Measurements from ENCODE around the gene PIEZO2. TPM values are rescaled to one million over a fixed set of nuclear protein-coding genes. Genes with fewer than 3 reads are reported as not detected.

PIEZO2 gene
- total RNA-seq, 3 donors from 2014 or later = 1.9 to 26.2 (median 11.4) TPM

- TF ChIP-seq POLR2AphosphoS5 (IDR thresholded peaks at IDR 0.05) = no peak
- TF ChIP-seq POLR2A (IDR thresholded peaks at IDR 0.05) = no peak
- TF ChIP-seq CTCF (IDR thresholded peaks at IDR 0.05) = no peak
- no peak overlapping the region for H3K27ac ChIP-seq
- no peaks in the 10 kb centered on the region for H3K4me1 ChIP-seq
- H3K9me3 ChIP-seq = no peaks in the 10 kb centered on the region
- no peaks in the 10 kb centered on the region for H3K27me3 ChIP-seq
- intact Hi-C loops (cut with DNase I; ENCODE audit: low total_unique reads) = loop anchor here (2.0 kb wide), 1 partner anchor 77 kb away; no protein-coding TSS in a partner anchor
- no peaks in the 10 kb centered on the region for H3K36me3 ChIP-seq
- no peak for DNase-seq (ENCODE audit: low spot score in 2 of 2)
- no peak overlapping the region for H3K4me3 ChIP-seq
Measured at GRCh38 chr18:10877987-10878386, 271.4 kb downstream of the PIEZO2 start.

GRCh38 chr18:10875811-10876210 lies 273.6 kb downstream of the PIEZO2 start:
- Histone ChIP-seq H3K27ac (no peak overlapping the region), H3K36me3 (no peaks in the 10 kb centered on the region), H3K27me3 (no peaks in the 10 kb centered on the region), H3K9me3 (no peaks in the 10 kb centered on the region), H3K4me3 (no peak overlapping the region), H3K4me1 (no peaks in the 10 kb centered on the region)
- DNase-seq (ENCODE audit: low spot score in 2 of 2) = no peak
- intact Hi-C loops (cut with DNase I; ENCODE audit: low total_unique reads) = no loop called here
- TF ChIP-seq POLR2AphosphoS5 (IDR thresholded peaks at IDR 0.05) (no peak), CTCF (IDR thresholded peaks at IDR 0.05) (no peak), POLR2A (IDR thresholded peaks at IDR 0.05) (no peak)

- no peaks in the 10 kb centered on the region for H3K9me3 ChIP-seq
- no peaks in the 10 kb centered on the region for H3K27me3 ChIP-seq
- TF ChIP-seq POLR2AphosphoS5 (IDR thresholded peaks at IDR 0.05) (no peak), CTCF (IDR thresholded peaks at IDR 0.05) (no peak), POLR2A (IDR thresholded peaks at IDR 0.05) (no peak)
- H3K36me3 ChIP-seq = no peaks in the 10 kb centered on the region
- no peaks in the 10 kb centered on the region for H3K4me1 ChIP-seq
- intact Hi-C loops (cut with DNase I; ENCODE audit: low total_unique reads) = no loop called here
- H3K4me3 ChIP-seq = no peak overlapping the region
- DNase-seq (ENCODE audit: low spot score in 2 of 2) = no peak
- H3K27ac ChIP-seq = no peak overlapping the region
Measured at GRCh38 chr18:10872304-10872703, 277.1 kb downstream of the PIEZO2 start.

- no peak for TF ChIP-seq POLR2A (IDR thresholded peaks at IDR 0.05)
- no peak for TF ChIP-seq POLR2AphosphoS5 (IDR thresholded peaks at IDR 0.05)
- no peak for TF ChIP-seq CTCF (IDR thresholded peaks at IDR 0.05)
- intact Hi-C loops (cut with DNase I; ENCODE audit: low total_unique reads) = no loop called here
- Histone ChIP-seq H3K4me1 (no peaks in the 10 kb centered on the region), H3K4me3 (no peak overlapping the region), H3K27me3 (no peaks in the 10 kb centered on the region), H3K36me3 (no peaks in the 10 kb centered on the region), H3K9me3 (peaks cover 6 to 10% of the 10 kb centered on the region in 2 donors), H3K27ac (no peak overlapping the region)
- no peak for DNase-seq (ENCODE audit: low spot score in 2 of 2)
Measured at GRCh38 chr18:10864722-10865121, 284.6 kb downstream of the PIEZO2 start.

GRCh38 chr18:10863026-10863425 lies 286.3 kb downstream of the PIEZO2 start:
- no peak for DNase-seq (ENCODE audit: low spot score in 2 of 2)
- no peaks in the 10 kb centered on the region for H3K27me3 ChIP-seq
- intact Hi-C loops (cut with DNase I; ENCODE audit: low total_unique reads) = no loop called here
- no peak overlapping the region for H3K4me3 ChIP-seq
- peaks cover 6 to 10% of the 10 kb centered on the region in 2 donors for H3K9me3 ChIP-seq
- H3K4me1 ChIP-seq = no peaks in the 10 kb centered on the region
- no peaks in the 10 kb centered on the region for H3K36me3 ChIP-seq
- no peak for TF ChIP-seq CTCF (IDR thresholded peaks at IDR 0.05)
- no peak for TF ChIP-seq POLR2A (IDR thresholded peaks at IDR 0.05)
- no peak for TF ChIP-seq POLR2AphosphoS5 (IDR thresholded peaks at IDR 0.05)
- no peak overlapping the region for H3K27ac ChIP-seq

All from breast epithelium (tissue), 4 donors.